Measurements from ENCODE around the gene ARHGEF28.
A peak's percentile ranks its signal among the peaks of the same experiment; 100 is the strongest.

ARHGEF28 gene

GRCh38 chr5:73624888-73625287, 1.1 kb upstream of the ARHGEF28 start:
- Histone ChIP-seq H3K27ac (ENCODE audit: low read length) (no peak overlapping the region), H3K36me3 (ENCODE audit: insufficient read depth, low read depth, low read length) (no peaks in the 10 kb centered on the region), H3K9me3 (ENCODE audit: insufficient read depth, low read depth, low read length) (no peaks in the 10 kb centered on the region), H3K4me3 (ENCODE audit: low read length) (no peak overlapping the region), H3K4me1 (ENCODE audit: insufficient read depth, low read length) (peaks cover 10% of the 10 kb centered on the region; the same call in 1 of the 2 replicates), H3K9ac (ENCODE audit: low read depth, low read length) (no peak overlapping the region), H3K27me3 (ENCODE audit: insufficient read depth, low read length) (peaks cover 47% of the 10 kb centered on the region)

GRCh38 chr5:73625372-73625943, 538 bp upstream of the ARHGEF28 start:
- Histone ChIP-seq H3K9ac (ENCODE audit: low read depth, low read length) (no peak overlapping the region), H3K9me3 (ENCODE audit: insufficient read depth, low read depth, low read length) (no peaks in the 10 kb centered on the region), H3K4me3 (ENCODE audit: low read length) (peak overlapping the region; percentile 58; the same call in 1 of the 2 replicates), H3K36me3 (ENCODE audit: insufficient read depth, low read depth, low read length) (no peaks in the 10 kb centered on the region), H3K27me3 (ENCODE audit: insufficient read depth, low read length) (peaks cover 52% of the 10 kb centered on the region), H3K27ac (ENCODE audit: low read length) (no peak overlapping the region), H3K4me1 (ENCODE audit: insufficient read depth, low read length) (peaks cover 10% of the 10 kb centered on the region; the same call in 1 of the 2 replicates)

- H3K27me3 ChIP-seq (ENCODE audit: insufficient read depth, low read length), result peaks cover 65% of the 10 kb centered on the region
- no peaks in the 10 kb centered on the region for H3K36me3 ChIP-seq (ENCODE audit: insufficient read depth, low read depth, low read length)
- peak overlapping the region; percentile 76 for H3K4me3 ChIP-seq (ENCODE audit: low read length)
- H3K9ac ChIP-seq (ENCODE audit: low read depth, low read length), result no peak overlapping the region
- H3K9me3 ChIP-seq (ENCODE audit: insufficient read depth, low read depth, low read length), result no peaks in the 10 kb centered on the region
- H3K4me1 ChIP-seq (ENCODE audit: insufficient read depth, low read length), result peaks cover 10% of the 10 kb centered on the region; the same call in 1 of the 2 replicates
- no peak overlapping the region for H3K27ac ChIP-seq (ENCODE audit: low read length)
Measured at GRCh38 chr5:73626814-73627313, 868 bp downstream of the ARHGEF28 start.

- H3K27ac ChIP-seq (ENCODE audit: low read length), result no peak overlapping the region
- H3K36me3 ChIP-seq (ENCODE audit: insufficient read depth, low read depth, low read length), result no peaks in the 10 kb centered on the region
- H3K9me3 ChIP-seq (ENCODE audit: insufficient read depth, low read depth, low read length), result no peaks in the 10 kb centered on the region
- 0 out of 2 replicates have a peak, but pooled peaks cover 8% of the 10 kb centered on the region for H3K4me1 ChIP-seq (ENCODE audit: insufficient read depth, low read length)
- no peak overlapping the region for H3K9ac ChIP-seq (ENCODE audit: low read depth, low read length)
- no peak overlapping the region for H3K4me3 ChIP-seq (ENCODE audit: low read length)
- H3K27me3 ChIP-seq (ENCODE audit: insufficient read depth, low read length), result peaks cover 65% of the 10 kb centered on the region
Measured at GRCh38 chr5:73629456-73629855, 3.5 kb downstream of the ARHGEF28 start.

GRCh38 chr5:73630765-73631164, 4.8 kb downstream of the ARHGEF28 start:
- Histone ChIP-seq H3K27ac (ENCODE audit: low read length) (no peak overlapping the region), H3K4me1 (ENCODE audit: insufficient read depth, low read length) (no peaks in the 10 kb centered on the region), H3K4me3 (ENCODE audit: low read length) (no peak overlapping the region), H3K9ac (ENCODE audit: low read depth, low read length) (no peak overlapping the region), H3K36me3 (ENCODE audit: insufficient read depth, low read depth, low read length) (no peaks in the 10 kb centered on the region), H3K9me3 (ENCODE audit: insufficient read depth, low read depth, low read length) (no peaks in the 10 kb centered on the region), H3K27me3 (ENCODE audit: insufficient read depth, low read length) (peaks cover 56% of the 10 kb centered on the region)

GRCh38 chr5:73631500-73631899, 5.5 kb downstream of the ARHGEF28 start:
- Histone ChIP-seq H3K27ac (ENCODE audit: low read length) (no peak overlapping the region), H3K36me3 (ENCODE audit: insufficient read depth, low read depth, low read length) (no peaks in the 10 kb centered on the region), H3K4me1 (ENCODE audit: insufficient read depth, low read length) (no peaks in the 10 kb centered on the region), H3K4me3 (ENCODE audit: low read length) (no peak overlapping the region), H3K27me3 (ENCODE audit: insufficient read depth, low read length) (peaks cover 51% of the 10 kb centered on the region), H3K9ac (ENCODE audit: low read depth, low read length) (no peak overlapping the region), H3K9me3 (ENCODE audit: insufficient read depth, low read depth, low read length) (no peaks in the 10 kb centered on the region)

GRCh38 chr5:73633060-73633459, 7.1 kb downstream of the ARHGEF28 start:
- no peaks in the 10 kb centered on the region for H3K36me3 ChIP-seq (ENCODE audit: insufficient read depth, low read depth, low read length)
- H3K27me3 ChIP-seq (ENCODE audit: insufficient read depth, low read length), result peaks cover 36% of the 10 kb centered on the region
- no peaks in the 10 kb centered on the region for H3K4me1 ChIP-seq (ENCODE audit: insufficient read depth, low read length)
- H3K9me3 ChIP-seq (ENCODE audit: insufficient read depth, low read depth, low read length), result no peaks in the 10 kb centered on the region
- H3K9ac ChIP-seq (ENCODE audit: low read depth, low read length), result no peak overlapping the region
- H3K27ac ChIP-seq (ENCODE audit: low read length), result no peak overlapping the region
- H3K4me3 ChIP-seq (ENCODE audit: low read length), result no peak overlapping the region

- H3K4me1 ChIP-seq (ENCODE audit: insufficient read depth, low read length), result no peaks in the 10 kb centered on the region
- H3K27me3 ChIP-seq (ENCODE audit: insufficient read depth, low read length), result peaks cover 3% of the 10 kb centered on the region
- no peak overlapping the region for H3K9ac ChIP-seq (ENCODE audit: low read depth, low read length)
- H3K27ac ChIP-seq (ENCODE audit: low read length), result no peak overlapping the region
- no peaks in the 10 kb centered on the region for H3K9me3 ChIP-seq (ENCODE audit: insufficient read depth, low read depth, low read length)
- H3K4me3 ChIP-seq (ENCODE audit: low read length), result no peak overlapping the region
- H3K36me3 ChIP-seq (ENCODE audit: insufficient read depth, low read depth, low read length), result no peaks in the 10 kb centered on the region
Measured at GRCh38 chr5:73636408-73636807, 10.4 kb downstream of the ARHGEF28 start.

- no peaks in the 10 kb centered on the region for H3K9me3 ChIP-seq (ENCODE audit: insufficient read depth, low read depth, low read length)
- H3K4me3 ChIP-seq (ENCODE audit: low read length), result no peak overlapping the region
- H3K27me3 ChIP-seq (ENCODE audit: insufficient read depth, low read length), result no peaks in the 10 kb centered on the region; the same call in 1 of the 2 replicates
- no peak overlapping the region for H3K9ac ChIP-seq (ENCODE audit: low read depth, low read length)
- H3K36me3 ChIP-seq (ENCODE audit: insufficient read depth, low read depth, low read length), result no peaks in the 10 kb centered on the region
- no peak overlapping the region for H3K27ac ChIP-seq (ENCODE audit: low read length)
- H3K4me1 ChIP-seq (ENCODE audit: insufficient read depth, low read length), result peaks cover 6% of the 10 kb centered on the region; the same call in 1 of the 2 replicates
Measured at GRCh38 chr5:73637565-73637964, 11.6 kb downstream of the ARHGEF28 start.

- H3K4me1 ChIP-seq (ENCODE audit: insufficient read depth, low read length), result peaks cover 8% of the 10 kb centered on the region; the same call in 1 of the 2 replicates
- no peak overlapping the region for H3K9ac ChIP-seq (ENCODE audit: low read depth, low read length)
- H3K9me3 ChIP-seq (ENCODE audit: insufficient read depth, low read depth, low read length), result no peaks in the 10 kb centered on the region
- no peaks in the 10 kb centered on the region; the same call in 1 of the 2 replicates for H3K27me3 ChIP-seq (ENCODE audit: insufficient read depth, low read length)
- no peak overlapping the region for H3K27ac ChIP-seq (ENCODE audit: low read length)
- no peak overlapping the region for H3K4me3 ChIP-seq (ENCODE audit: low read length)
- no peaks in the 10 kb centered on the region for H3K36me3 ChIP-seq (ENCODE audit: insufficient read depth, low read depth, low read length)
Measured at GRCh38 chr5:73638344-73639095, 12.5 kb downstream of the ARHGEF28 start.

GRCh38 chr5:73640861-73641320, 14.9 kb downstream of the ARHGEF28 start:
- H3K4me1 ChIP-seq (ENCODE audit: insufficient read depth, low read length), result peaks cover 20% of the 10 kb centered on the region
- no peak overlapping the region for H3K4me3 ChIP-seq (ENCODE audit: low read length)
- H3K9me3 ChIP-seq (ENCODE audit: insufficient read depth, low read depth, low read length), result no peaks in the 10 kb centered on the region
- no peak overlapping the region for H3K27ac ChIP-seq (ENCODE audit: low read length)
- no peaks in the 10 kb centered on the region for H3K36me3 ChIP-seq (ENCODE audit: insufficient read depth, low read depth, low read length)
- no peak overlapping the region for H3K9ac ChIP-seq (ENCODE audit: low read depth, low read length)
- H3K27me3 ChIP-seq (ENCODE audit: insufficient read depth, low read length), result no peaks in the 10 kb centered on the region; the same call in 1 of the 2 replicates

GRCh38 chr5:73641811-73642210, 15.8 kb downstream of the ARHGEF28 start:
- no peaks in the 10 kb centered on the region for H3K9me3 ChIP-seq (ENCODE audit: insufficient read depth, low read depth, low read length)
- peaks cover 20% of the 10 kb centered on the region for H3K4me1 ChIP-seq (ENCODE audit: insufficient read depth, low read length)
- no peaks in the 10 kb centered on the region for H3K36me3 ChIP-seq (ENCODE audit: insufficient read depth, low read depth, low read length)
- no peak overlapping the region for H3K27ac ChIP-seq (ENCODE audit: low read length)
- no peaks in the 10 kb centered on the region; the same call in 1 of the 2 replicates for H3K27me3 ChIP-seq (ENCODE audit: insufficient read depth, low read length)
- H3K9ac ChIP-seq (ENCODE audit: low read depth, low read length), result no peak overlapping the region
- H3K4me3 ChIP-seq (ENCODE audit: low read length), result no peak overlapping the region
